Stimulated activated naive CD4-positive, alpha-beta T cell (primary cell): Measurements from ENCODE around the gene SLC52A3.
A peak's percentile ranks its signal among the peaks of the same experiment; 100 is the strongest.
"Not testable (repeated sequence)": the region's sequence is repeated elsewhere in the genome, so short reads cannot be mapped to it uniquely, and the experiment has no call there.

ENCODE experiments used
- DNase-seq, 6 experiments: peaks; one replicate each; lab custom pipeline; 2025; lab: John Stamatoyannopoulos, UW

SLC52A3 gene

DNA sequence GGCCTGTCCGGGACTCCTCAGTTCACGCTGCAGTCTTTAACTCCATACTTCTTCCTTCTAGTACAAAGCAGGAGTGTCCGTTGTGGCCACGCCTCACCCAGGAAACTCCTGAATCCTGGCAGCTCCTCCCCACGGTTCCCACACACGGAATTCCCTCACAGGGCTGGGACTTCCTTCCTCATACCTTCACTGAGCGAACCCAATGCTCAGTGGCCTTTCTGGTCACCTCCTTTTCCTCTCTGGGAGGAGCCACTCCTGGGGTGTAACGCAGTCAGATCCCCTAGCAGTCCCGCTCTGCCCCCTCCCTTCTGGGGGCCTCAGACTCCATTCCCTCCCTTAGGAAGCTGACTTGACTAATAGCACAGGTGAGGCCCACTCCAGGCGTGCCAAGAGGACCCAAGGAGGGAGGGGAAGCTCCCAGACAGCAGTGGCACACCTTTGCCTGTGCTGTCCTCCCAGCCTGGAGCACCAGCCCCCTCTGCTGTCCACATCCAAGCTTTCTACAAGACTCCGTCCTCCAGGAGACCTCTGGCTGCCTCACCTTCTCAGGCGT lies at the start of gene SLC52A3:
SLC52A3 (minus strand) TSS at position 75 of the 553 bp plus-strand sequence. CDS start 2,726 bp downstream, outside the sequence.
- DNase-seq = no peak

DNA sequence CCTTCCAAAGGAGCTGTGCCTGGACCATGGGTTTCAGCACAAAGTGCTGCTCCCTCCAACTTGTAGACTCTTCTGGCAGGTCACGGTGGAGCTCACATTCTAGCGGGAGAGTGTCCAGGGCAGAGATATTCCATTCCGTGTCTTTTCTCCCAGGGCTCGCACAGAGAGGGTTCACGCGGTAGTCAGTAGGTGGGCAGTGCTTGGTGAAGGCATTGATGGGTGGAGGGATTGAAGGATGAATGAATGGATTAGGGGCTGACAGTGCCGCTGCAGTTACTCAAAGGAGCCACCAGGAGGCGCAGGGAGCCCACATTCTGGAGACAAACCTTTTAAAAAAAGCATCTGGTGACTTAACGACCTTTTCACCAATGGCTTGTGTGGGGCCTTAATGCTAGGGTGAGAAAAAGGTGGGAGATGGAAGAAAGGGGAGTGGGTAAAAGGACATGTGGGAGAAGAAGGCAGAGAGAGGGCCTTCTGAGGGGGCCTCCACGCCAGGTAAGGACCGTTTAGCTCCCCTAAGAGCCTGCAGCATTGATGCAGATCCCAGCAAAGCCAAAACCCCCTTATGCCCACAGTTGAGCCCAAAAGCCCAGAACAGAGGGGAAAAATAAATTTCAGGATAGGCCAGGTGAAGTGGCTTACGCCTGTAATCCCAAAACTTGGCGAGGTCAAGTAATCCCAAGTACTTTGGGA lies 47.8 kb upstream of the SLC52A3 start:
- DNase-seq = peak; percentile 24 to 81 (median 60)

DNA sequence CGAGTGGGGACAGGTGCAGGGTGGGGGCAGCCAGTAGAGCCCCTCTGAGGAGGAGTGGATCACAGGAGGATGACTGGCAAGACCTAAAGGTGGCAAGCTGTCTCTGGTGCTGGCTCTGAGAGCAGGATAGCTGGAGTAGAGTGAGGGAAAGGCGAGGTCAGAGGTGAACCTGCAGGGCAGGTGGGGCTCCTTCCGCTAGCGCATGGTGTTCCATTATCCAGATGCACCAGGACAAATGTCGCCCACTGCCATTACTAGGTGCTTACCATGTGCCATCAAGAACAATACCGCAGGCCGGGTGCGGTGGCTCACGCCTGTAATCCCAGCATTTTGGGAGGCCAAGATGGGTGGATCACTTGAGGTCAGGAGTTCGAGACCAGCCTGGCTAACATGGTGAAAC lies 46.9 kb upstream of the SLC52A3 start:
- DNase-seq = no peak

DNA sequence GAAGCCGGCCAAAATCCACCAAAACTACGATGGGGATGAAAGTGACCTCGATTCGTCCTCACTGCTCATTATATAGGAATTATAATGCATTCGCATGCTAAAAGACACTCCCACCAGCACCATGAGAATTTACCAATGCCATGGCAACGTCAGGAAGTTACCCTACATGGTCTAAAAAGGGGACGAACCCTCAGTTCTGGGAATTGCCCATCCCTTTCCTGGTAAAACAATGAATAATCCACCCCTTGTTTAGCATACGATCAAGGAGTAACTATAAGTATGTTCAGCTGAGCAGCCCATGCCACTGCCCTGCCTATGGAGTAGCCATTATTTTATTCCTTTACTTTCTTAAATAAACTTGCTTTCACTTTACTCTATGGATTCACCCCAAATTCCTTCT lies 45.1 kb upstream of the SLC52A3 start:
- DNase-seq = no peak

GRCh38 chr20:812435-812814 lies 44.1 kb upstream of the SLC52A3 start:
- not testable (repeated sequence) for DNase-seq

DNA sequence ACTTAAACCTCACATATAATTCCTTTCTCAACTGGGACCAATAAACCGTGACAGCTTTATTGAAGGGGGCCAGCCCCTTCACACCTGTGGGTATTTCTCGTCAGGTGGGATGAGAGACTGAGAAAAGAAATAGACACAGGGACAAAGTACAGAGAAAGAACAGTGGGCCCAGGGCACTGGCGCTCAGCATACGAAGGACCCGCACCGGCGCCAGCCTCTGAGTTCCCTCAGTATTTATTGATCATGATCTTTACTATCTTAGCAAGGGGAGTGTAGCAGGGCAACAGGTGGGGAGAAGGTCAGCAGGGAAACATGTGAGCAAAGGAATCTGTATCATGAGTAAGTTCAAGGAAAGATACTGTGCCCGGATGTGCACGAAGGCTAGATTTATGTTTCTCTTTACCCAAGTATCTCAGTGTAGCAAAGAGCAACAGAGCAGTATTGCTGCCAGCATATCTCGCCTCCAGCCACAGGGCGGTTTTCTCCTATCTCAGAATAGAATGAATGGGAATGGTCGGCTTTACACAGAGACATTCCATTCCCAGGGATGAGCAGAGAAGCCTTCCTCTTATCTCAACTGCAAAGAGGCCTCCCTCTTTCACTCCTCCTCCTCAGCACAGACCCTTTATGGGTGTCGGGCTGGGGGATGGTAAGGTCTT lies 43.6 kb upstream of the SLC52A3 start:
- DNase-seq = not testable (repeated sequence)

DNA sequence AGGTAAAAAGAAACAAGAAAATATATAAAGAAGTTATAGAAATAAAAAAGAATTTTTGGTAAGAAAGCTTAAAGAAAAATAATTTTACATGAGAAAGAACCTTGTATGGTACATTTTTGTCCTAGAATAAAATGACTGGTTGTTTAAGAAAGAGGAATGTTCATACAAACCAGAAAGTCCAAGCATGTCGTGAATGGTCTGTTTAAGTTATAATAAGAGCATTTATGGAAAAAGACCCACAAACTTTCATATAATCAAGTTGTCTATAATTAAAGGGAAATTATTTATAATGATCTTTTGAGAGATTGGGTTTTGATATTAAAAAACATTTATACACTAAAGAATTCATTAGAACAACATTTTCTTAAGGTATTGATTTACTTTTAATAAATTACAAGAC lies 37.4 kb upstream of the SLC52A3 start:
- DNase-seq = no peak

DNA sequence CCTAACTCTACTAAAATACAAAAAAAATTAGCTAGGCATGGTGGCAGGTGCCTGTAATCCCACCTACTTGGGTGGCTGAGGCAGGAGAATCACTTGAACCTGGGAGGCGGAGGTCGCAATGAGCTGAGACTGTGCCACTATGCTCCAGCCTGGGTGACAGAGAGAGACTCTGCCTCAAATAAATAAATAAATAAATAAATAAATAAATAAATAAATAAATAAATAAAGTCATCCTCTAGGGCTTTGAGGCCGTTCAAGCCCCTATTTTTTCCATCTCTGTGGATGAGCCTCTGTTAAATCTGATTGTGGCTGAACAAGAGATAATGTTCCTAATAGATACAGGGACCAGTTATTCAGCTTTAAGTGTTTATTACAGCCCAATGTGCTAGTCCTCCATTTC lies 33.4 kb upstream of the SLC52A3 start:
- no peak for DNase-seq

GRCh38 chr20:800026-800425 lies 31.7 kb upstream of the SLC52A3 start:
- not testable (repeated sequence) for DNase-seq

GRCh38 chr20:798746-799145 lies 30.4 kb upstream of the SLC52A3 start:
- not testable (repeated sequence) for DNase-seq

GRCh38 chr20:796921-797320 lies 28.6 kb upstream of the SLC52A3 start:
- DNase-seq = no peak

- DNase-seq = no peak
Observed at GRCh38 chr20:792248-792647, 23.9 kb upstream of the SLC52A3 start.

DNA sequence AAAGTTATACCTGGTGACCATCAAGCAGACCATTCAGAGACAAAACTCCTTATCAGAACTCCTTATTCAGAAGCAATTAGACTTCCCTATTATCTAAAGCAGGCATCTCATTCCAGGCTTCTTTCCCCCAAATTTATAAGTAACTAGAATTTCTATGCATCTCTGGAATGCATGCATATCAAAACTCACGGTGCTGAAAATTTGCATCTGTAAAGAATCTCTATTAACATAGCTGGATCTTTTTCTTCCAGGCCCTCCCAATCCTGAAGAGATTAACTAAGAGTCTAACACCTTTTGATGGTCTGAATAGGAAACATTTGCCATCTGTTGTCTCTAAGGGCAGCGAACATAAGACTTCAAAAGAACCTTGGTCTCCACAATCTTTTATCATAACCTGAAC lies 22.8 kb upstream of the SLC52A3 start:
- no peak for DNase-seq

DNA sequence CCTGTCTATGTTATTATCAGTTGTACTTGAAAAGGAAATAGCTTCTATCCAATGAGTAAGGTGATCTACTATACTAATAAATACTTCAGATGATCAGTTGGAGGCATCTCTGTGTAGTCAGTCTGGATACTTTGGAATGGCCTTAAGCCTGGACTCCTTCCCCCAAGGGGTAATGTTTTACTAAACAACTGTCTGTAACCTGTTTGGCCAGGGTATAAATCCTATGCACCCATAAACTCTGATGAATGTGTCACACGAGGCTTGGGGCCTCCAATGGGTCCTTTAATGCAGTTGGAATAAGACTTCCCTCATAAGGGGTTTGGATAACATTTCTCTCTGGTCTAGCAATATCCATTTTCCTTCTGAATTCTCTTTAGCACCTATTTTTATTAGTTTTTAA lies 19.5 kb upstream of the SLC52A3 start:
- DNase-seq = no peak

- DNase-seq = no peak
Observed at GRCh38 chr20:779771-780170, 11.5 kb upstream of the SLC52A3 start.

GRCh38 chr20:776165-776564 lies 7.9 kb upstream of the SLC52A3 start:
- no peak for DNase-seq

DNA sequence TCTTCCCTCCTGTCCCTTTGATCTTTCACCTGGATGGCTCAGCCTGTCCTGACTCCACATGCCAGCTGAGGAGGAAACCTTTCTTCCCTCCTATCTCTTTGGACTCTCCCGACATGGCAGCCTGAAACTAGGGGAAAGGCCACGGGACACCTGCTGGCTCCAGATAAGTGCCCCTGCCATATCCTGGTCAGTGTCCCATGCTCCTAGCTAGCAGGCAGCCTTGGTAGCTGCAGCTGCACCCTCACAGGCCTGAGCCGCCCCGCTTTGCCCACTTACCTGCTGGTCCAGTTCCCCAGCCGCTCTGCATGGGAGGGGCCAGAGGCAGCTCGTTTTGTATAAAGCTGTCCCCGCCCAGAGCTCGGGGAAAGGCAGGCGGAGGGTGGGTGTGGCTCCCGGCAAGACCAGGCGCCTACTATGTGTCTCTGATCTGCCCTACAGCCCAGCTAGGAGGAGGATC lies 7.4 kb upstream of the SLC52A3 start:
- DNase-seq = no peak

- no peak for DNase-seq
Observed at GRCh38 chr20:774660-775057, 6.4 kb upstream of the SLC52A3 start.

GRCh38 chr20:774016-774659 lies 5.8 kb upstream of the SLC52A3 start:
- DNase-seq = no peak

DNA sequence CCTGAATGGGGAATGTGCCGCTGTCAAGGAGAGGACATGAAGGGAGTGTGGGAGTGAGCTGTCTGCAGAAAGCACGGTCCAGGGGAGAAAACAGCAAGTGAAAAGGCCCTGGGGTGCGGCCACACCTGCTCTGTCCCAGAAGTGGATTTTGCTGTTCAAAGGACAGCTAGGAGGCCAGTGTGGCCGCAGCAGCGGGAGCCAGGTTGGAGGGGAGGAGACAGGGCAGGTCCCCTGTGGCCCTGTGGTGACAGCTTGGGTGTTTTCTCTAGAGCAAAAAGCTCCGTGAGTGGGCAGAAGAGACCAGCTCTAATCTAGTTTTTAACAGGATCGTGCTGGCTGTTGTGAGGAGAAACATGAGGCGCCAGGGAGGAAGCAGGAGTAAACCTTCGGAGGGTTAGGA lies 4.5 kb upstream of the SLC52A3 start:
- no peak for DNase-seq

- no peak for DNase-seq
Observed at GRCh38 chr20:771741-772464, 3.6 kb upstream of the SLC52A3 start.

- no peak for DNase-seq
Observed at GRCh38 chr20:770691-771090, 2.4 kb upstream of the SLC52A3 start.
